ENCODE measurements around the gene IL19.
A peak's percentile ranks its signal among the peaks of the same experiment; 100 is the strongest.

IL19 gene

DNA sequence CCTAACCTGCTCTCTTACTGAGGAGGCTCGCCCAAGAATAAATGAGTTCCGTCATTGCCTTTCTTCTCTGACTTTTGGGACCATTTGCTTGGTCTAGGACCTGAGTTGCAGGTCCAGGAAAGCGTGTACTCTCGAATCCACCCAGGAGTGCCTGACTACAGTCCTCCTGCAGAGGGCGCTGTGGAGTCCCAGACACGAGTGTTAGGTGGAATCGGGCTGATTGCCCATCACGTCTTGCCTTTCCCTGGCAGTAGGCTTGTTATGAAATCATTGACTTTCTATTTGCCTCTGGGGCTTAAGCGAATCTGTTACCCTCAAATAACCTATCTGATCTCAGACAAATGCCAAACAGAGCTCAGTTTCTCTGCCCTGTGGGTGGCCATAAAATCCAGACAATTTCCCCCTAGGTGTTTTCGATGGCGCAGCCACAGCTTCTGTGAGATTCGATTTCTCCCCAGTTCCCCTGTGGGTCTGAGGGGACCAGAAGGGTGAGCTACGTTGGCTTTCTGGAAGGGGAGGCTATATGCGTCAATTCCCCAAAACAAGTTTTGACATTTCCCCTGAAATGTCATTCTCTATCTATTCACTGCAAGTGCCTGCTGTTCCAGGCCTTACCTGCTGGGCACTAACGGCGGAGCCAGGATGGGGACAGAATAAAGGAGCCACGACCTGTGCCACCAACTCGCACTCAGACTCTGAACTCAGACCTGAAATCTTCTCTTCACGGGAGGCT is 94.5 kb downstream of the IL19 start, which contains the start of gene IL20:
TSS of gene IL20 (plus strand) at position 685 of the 733 bp plus-strand sequence. CDS start 230 bp downstream, outside the sequence.
- peak; percentile 81 to 88 (median 84) for DNase-seq

DNA sequence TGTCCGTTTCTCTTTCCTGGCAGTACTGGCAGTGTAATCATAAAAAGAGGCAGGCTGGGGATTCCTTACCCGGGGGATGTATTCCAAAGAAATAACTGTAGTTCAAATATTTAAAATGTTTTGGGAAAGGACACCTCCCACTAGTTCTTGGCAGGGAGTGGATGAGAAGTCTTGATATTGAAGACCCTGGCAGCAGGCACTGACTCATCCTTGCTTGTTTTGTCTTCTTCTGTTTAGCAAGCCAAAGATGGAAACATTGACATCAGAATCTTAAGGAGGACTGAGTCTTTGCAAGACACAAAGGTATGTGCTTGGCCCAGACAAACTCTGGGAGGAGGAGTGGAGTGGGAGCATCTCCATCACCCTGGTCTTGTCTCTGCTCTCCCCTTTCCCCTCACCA is 95.5 kb downstream of the IL19 start:
- DNase-seq = no peak

DNA sequence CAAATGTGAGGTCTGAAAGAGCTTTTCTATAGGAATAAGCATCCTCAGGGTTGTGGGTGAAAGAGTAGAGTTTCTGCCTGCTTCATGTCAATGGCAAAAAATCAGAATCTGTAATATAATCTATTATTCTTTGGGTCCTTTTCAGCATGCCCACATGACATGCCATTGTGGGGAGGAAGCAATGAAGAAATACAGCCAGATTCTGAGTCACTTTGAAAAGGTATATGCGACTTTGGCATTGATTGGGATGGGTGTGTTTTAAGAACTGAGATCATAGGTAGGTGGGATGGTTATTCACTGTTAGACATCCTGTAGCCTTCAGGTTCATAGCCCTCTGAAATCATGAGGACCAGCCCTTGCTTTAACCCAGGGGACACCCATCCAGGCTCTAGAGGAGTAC is 96.7 kb downstream of the IL19 start:
- no peak for DNase-seq

DNA sequence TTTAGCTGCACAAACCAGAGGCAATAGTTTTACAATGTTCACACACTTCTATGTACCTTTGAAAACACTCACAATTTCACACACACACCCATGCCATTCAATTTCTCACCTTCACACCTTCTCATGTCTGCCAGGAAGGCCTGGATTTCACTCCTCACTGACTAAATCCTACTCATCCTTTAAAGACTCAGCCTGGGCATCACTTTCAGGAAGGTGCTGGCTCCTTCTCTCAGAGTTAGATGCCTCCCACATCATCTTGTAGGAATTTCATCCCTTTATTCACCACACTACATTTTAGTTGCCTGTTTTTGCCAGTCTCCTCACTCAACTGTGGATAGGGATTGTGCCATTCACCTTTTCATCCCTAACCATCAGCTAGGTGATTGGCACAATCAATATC is 97.1 kb downstream of the IL19 start:
- DNase-seq = no peak

DNA sequence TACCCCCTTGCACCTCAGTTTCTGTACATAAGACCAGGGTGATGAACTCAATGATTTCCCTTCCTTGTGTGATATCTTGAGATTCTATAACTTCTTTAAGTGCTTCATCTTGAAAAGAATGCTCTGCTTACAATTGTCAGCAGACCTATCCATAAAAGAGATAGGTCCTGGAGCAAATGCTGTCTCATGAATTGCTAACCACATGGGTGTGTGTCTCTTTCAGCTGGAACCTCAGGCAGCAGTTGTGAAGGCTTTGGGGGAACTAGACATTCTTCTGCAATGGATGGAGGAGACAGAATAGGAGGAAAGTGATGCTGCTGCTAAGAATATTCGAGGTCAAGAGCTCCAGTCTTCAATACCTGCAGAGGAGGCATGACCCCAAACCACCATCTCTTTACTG is 97.7 kb downstream of the IL19 start:
- DNase-seq = no peak

DNA sequence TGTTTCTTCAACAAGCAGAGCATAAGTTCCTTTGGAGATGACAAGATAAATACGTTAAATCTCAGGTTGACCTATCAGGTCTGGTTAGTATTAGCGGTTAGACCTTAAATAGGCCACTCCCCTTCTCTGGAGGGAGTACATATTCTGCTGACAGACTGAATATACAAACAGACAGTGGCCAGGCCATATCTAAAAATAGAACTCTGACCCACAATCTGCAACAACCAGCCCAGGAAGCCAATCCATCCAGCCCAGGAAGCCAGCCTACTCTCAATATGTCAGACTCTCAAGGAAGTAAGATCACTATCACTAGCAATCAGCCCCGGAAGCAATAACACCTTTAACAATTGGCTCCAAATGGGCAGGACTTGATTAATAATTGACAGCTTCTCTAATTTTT is 101.6 kb downstream of the IL19 start:
- DNase-seq = no peak

DNA sequence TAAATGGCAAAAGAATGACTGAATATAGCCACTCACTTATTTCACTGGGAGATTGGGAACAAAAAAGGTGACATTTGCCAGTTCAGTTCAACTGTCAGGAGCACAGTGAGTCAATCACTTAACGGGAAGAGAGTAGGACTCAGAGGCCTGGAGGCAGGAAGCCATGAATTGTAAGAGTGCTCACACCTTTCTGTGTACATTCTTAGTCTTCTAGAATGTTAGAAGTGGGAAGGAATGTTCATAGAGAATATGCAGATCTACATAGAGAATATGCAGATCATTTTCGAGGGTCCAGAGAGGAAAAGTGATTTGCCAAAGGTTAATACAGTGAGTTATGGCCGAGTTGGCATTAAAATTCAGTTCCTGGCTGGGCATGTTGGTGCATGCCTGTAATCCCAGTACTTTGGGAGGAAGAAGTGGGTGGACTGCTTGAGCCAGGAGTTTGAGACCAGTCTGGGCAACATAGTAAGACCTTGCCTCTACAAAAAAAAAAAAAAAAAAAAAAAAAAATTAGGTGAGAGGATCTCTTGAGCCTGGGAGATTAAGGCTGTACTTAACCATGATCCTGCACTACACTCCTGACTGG is 103.1 kb downstream of the IL19 start:
- DNase-seq = no peak

DNA sequence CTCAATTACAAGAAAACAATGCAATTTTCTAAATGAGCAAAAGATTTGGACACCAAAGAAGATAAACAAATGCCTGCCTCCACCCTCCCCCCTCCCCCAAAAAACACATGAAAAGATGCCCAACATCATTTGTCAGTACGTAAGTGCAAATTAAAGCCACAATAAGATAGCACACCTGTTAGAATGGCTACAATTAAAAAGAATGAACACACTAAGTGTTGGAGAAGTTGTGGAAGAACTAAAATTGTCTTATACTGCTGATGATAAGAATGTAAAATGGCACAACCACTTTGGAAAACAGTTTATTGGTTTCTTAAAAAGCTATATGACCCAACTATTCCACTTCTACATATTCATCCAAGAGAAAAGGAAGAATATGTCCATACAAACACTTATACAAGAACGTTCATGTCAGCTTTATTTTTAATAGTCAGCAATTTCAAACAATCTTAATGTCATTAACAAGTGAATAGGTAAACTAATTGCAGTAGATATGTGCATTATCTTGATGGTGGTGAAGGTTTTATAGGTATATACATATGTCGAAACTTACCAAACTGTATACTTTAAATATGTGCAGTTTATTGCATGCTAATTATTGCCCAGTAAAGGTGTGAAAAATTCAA is 105.3 kb downstream of the IL19 start:
- no peak for DNase-seq

DNA sequence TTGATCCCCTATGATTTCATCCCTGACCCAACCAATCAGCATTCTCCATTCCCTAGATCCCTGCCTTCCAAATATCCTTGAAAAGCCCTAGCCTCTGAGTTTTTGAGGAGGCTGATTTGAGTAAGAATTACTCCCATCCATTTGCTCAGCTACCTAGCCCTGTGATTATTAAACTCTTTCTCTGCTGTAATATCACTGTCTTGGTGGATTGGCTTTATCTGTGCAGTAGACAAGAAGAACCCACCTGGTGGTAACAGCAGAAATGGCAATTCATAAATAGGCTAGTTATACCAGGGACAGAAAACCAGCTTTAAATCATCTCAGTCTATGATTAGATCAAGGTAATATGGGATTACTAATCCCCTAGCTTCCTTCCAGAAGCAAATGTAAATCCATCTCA is 107.9 kb downstream of the IL19 start:
- DNase-seq = no peak

DNA sequence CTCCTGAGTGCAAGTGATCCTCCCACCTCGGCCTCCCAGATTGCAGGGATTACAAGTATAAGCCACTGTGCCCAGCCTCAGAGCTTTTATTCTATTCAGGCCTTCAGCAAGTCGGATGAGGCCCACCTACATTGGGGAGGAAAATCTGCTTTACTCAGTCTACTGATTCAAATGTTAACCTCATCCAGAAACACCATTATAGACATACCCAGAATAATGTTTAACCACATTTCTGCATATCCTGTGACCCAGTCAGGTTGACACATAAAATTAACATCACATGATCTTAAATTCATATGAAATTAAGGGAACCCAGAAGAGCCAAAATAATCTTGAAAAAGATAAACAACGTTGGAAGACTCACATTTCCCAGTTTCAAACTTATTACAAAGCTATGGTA is 109.7 kb downstream of the IL19 start:
- DNase-seq = no peak

DNA sequence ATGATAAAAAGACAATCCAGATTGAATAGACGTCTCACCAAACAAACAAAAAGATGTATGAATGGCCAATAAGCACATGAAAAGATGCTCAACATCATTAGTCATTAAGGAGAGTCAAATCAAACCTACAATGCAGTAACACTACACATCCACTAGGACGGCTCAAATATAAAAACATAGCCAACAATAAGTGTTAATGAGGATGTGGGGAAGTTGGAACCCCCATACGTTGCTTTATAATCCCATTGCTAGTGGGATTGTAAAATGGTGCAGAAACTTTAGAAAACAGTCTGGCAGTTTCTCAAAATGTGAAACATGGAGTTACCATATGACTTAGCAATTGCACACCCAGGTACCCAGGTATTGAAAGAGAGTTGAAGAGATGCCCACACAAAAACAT is 112.0 kb downstream of the IL19 start:
- peak in 1 of 3 donors; percentile 21 for DNase-seq

DNA sequence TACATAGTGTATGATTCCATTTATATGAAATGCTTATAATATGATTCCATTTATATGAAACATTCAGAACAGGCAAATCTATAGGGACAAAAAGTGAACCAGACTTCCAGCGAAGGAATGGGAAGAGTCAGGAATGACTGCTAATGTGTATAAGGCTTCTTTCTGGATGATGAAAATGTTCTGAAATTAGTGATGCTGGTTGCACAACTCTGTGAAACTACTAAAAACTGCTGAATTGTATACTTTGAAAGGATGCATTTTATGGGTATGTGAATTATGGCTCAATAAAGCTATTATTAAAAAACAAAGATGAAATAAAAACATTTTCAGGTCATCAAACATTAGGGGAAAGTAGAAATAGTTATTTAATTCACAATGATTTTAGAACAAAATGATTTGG is 112.6 kb downstream of the IL19 start:
- no peak for DNase-seq

DNA sequence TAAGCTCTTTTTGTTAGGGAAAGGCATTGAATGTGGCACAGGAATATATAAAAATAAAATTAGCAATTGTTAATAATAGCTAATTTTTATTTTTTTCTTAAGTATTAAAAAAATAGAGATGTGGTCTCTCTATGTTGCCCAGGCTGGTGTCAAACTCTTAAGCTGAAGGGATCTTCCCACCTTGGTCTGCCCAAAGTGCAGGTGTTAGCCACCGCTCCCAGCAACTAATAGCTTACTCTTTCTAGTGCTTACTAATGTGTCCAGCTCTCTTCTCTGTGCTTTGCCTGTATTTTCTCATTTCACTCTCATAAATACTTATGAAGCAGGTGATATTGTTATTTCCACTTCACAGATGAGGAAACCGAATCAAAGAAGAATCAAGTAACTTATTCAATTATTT is 113.3 kb downstream of the IL19 start:
- DNase-seq = no peak

DNA sequence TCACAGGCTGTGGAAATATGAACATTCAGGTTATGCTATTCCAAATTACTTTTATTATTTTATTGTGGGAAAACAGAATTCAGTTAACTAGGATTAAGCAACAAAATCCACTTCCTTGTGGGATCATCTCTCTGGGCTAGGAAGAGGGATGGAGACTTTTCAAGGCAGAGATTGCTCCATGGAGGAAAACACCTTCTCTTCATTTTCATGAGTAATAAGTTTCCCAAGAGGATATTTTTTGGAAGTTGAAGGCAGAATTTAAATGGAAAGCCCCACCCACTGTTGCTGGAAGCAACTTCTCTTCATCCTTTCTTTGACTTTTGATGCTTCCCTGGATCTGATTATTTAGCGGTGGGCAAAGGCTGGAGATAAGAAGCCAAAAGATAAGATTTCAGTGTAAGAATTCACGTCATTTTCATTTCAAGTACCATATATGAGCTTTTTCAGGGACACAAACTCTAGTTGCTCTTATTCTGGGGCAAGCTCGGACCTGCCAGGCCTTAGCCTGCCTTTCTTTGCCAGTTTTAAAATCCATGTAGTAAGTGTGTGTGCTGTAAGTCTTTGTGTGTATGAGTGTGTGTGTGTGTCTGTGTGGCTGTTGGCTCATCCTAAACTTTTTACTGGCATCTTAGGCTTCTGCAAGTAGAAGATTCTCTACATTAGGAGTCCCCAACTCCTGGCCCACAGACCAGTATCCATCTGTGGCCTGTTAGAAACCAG is 114.9 kb downstream of the IL19 start:
- peak in 1 of 3 donors; percentile 34 for DNase-seq

DNA sequence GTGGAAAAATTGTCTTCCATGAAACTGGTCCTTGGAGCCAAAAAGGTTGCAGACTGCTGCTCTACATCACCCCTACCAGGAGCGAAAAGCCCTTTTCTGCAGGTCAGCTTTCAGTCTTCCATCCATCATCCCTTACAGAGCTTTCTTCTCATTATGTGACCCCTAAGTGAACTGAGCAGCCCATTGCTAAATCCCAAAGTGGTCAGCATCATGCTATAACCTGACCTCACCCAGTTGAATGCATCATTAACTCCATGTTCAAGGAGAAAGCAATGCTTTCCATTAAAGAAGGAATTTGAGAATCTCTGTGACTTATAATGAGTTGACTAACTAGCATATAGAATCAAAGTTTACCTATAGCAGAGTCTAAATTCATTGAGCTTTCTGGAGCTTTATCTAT is 116.3 kb downstream of the IL19 start:
- DNase-seq = no peak

DNA sequence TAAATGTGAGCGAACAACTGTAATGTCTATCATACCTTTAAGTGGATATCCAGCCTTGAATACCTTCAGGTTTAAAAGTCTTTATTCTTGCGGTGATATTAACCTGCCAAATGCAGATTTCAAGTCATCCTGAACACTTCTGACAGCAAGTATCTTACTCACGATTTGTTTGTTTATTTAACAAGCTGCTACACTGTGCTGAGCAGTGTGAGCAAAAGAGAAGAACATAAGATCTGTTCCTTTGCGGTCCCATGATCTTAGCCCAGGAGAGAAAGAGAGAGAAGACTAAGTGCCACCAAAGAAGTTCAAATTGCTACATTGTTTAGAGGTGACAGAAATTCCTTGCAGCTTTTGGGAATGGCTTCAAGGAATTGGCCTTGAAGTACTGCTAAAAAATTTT is 117.1 kb downstream of the IL19 start:
- no peak for DNase-seq

DNA sequence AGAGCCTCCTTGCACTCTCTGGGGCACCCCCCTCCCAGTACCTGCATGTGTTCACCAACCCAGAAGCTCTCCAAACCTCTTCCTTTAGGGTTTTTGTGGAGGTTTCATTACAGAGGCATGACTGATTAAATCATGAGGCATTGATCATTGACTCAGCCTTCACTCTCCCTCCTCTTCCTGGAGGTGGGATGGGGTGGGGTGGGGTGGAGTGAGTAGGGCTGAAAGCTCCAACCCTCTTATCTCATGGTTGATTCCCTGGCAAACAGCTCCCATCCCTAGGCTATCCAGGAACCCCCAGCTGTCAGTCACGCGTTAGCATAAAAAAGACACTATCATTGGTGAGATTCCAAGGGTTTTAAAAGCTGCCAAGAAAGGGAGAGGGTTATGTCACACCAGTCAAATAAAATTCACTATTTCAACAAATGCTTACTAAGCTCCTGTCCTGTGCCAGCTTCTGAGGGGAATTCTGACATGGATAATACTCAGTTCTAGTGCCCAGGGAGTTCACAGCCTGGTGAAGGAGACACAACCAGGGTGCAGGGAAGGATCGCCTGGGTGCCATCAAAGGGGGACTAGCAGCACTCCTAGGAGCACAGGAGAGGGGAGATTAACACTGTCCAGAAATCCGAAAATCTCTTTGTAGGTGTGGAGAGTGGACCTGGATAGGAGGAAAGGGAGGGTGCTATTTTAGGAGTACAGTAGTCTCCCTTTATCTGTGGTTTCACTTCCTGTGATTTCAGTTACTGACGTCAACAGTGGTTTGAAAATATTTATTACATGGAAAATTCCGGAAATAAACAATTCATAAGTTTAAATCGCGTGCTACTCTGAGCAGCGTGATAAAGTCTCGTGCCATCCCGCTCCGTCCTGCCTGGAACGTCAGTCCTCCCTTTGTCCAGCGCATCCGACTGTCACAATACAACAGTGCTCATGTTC is 119.8 kb downstream of the IL19 start:
- peak; percentile 71 to 92 (median 89) for DNase-seq

DNA sequence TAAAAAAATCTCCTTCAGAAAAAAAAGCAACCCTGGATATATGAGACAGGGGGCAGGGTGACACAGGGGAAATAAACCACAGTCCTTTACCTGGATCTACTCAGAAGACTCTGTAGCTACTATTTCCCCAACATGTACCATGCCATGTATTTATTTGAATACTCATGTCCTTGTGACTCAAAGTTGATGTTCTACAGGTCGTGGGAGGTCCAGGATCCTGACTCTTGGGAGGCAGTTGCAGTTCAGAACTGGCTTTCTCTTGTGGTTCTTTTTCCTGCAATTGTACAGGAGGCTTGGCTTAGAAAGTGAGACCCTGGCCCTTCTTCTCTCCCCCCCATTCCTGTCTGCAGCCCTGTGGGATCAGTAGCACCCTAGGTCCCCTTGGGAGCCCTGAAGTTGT is 120.8 kb downstream of the IL19 start:
- DNase-seq = peak in 2 of 3 donors; percentile 27 to 32

Data from suppressor macrophage treated with lipopolysaccharide for 1 hour (primary cell).